Adrenal gland (tissue), 5 donors: ENCODE results near the gene NFIC.

Experiments
- CTCF ChIP-seq, 6 experiments: fragments of 450-650 bp in 4 of 6; fragments of 200-600 bp in 2 of 6; sonication (generic) in 1 of 6; IDR thresholded peaks; 1 replicate in 5 of 6; 2 replicates in 1 of 6; pipeline versions ENCODE4 v1.5.1 to v1.8.0; 2016 to 2021; ENCODE audit warnings: antibody characterized with exemption in 6 of 6, mild to moderate bottlenecking in 2 of 6, moderate library complexity in 1 of 6
- POLR2A ChIP-seq, 2 donors: fragments of 450-650 bp; IDR thresholded peaks; one replicate each; pipeline ENCODE4 v1.6.1; 2017; ENCODE audit warnings: antibody characterized with exemption in 2 of 2, mild to moderate bottlenecking in 2 of 2, moderate library complexity in 1 of 2
- donor health status: DM: no; HTN: no; CAD: no.

DNA sequence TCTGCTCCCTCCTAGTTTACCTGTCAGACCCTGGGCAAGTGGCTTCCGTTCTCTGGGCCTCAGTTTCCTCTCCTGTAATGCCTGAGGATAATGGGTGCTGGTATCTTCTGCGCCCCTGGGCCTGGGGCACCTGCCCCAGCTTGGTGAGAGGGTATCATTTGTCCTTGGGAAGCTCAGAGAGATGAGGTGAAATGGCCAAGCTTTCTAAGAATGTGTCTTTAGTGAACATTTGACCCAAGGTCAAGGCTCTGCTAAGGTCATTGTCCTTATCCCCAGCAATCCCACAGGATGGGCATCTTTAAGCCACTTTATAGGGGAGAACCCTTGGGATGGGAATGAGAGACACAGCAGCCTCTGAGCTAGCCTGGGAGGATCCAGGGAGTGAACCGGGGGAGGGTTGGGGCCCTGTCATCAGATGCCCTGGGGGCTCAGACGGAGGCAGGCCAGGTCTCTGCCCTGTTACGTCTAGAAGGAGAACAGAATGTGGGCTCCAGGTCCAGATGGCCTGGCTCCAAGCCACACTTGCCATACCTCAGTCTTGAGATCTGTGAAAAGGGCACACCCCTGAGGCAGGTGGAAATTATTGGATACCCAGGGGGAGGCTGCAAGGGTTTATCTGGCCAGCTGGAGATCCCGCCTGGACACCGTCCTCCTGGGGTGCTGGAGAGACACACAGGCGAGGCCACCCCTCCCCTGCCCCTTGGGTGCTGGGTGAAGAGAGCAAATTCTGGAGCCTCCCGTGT, 1.1 kb upstream of the NFIC start:
- TF ChIP-seq POLR2A (IDR thresholded peaks at IDR 0.05) (no peak), CTCF (IDR thresholded peaks at IDR 0.05) (no peak)
